GM19099 (cell line): ENCODE measurements around the gene SSU72.

Experiments
- POLR2A ChIP-seq: IDR thresholded peaks from 3 replicates; pipeline ENCODE4 v1.6.1; 2011; ENCODE audit warnings: low read depth; ENCODE audit not compliant: insufficient read length; ENCODE audit errors: extremely low read depth

The SSU72 gene

DNA sequence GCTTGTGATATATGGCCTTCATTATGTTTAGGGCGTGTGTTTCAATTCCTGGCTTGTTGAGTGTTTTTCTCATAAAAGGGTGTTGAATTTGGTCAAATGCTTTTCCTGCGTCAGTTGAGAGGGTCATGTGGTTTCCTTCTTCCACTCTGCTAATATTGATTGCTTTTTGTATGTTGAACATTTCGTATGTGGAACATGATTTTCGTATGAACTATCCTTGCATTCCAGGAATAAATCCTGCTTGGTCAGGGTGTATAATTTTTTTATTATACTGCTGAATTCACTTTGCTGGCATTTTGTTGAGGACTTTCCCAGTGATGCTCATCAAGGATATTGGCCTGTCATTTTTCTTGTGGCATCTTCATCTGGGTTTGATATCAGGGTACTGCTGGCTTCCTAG, 67.4 kb downstream of the SSU72 start:
- TF ChIP-seq POLR2A, result no peak
